GM19023 (cell line): ENCODE measurements around the gene CHAT.
A peak's percentile ranks its signal among the peaks of the same experiment; 100 is the strongest.

Source experiments
- ATAC-seq: cut with Tn5 transposase; IDR thresholded peaks from one replicate; pipeline ENCODE4 v1.9.1; 2021; ENCODE audit warnings: mild to moderate bottlenecking, moderate library complexity; ENCODE audit not compliant: unreplicated experiment

Gene CHAT

DNA sequence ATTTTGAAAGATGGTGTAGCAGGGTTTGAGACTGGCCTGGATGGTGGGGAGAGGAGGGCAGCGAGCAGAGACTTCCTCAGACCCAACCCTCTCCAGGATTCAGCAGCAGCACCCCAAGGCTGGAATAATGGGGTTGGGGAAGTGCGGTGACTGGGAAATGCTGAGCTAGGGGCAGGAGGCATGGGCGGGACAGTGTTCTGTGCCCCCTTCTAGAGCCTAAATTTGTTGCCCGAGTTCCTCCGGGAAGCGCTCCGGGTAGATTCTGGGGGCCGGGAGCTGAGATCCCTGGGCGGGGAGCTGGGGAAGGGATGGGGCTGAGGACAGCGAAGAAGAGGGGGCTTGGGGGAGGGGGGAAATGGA, at the start of gene CHAT:
Gene CHAT (plus strand): TSS at position 156 of the 360 bp plus-strand sequence. CDS start 153 bp downstream, at position 309.
- no peak for ATAC-seq

DNA sequence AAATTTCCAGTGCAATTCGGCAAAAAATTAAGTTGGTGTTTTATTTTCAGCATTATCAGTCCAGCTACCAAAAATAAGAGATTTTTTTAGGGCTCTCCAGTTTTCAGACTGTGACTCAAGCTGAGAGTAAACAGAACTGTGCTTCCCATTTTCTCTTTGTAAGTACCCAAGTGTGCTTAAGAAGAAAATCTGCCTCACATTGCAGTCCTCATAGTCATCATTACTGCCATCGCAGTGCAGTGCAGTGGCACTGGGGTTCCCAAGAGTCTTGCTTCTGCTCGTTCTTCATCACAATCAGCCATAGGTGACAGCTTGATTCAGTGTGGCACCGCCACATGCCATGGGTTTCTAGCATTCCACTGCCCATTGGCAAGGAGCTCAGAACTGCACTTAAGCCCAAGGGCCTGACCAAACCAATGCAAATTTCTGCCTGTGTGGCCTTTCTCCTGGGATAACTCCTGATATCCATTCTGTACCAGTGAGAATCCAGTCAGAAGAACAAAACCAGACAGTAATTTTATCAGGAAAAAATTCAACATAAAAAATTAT, 49.3 kb upstream of the CHAT start:
- ATAC-seq = no peak

DNA sequence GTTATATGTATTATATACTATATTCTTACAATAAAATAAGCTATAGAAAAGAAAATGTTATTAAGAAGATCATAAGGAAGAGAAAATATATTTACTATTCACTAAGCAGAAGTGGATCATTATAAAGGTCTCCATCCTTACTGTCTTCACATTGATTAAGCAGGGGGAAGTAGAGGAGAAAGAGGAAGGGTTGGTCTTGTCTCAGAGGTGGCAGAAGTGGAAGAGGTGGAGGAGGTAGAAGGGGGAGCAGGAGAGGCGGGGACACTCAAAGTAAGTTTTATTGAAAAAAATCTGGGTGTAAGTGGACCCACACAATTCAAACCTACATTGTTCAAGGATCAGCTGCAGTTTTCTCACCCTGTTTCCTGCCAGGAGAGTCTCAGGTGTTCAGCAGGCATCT, 46.0 kb upstream of the CHAT start:
- ATAC-seq = no peak

DNA sequence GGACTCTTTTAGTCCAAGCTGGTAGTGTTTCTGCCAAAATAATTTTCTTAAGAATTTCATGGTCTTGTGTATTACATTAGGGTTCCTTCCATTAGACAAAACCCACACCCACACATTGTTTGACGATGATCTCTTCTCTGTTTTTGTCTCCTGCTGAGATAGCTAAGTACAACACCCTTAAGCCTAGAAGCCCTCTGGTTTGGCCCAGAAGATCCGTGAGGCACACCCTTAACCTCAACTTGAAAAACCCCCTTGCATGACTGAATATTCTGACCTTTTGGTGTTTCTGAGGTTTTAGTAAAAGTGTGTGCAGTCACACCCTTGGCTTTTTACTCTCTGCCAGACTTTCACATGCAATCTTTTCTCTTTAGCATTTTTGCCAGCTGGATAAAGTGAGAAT, 45.6 kb upstream of the CHAT start:
- ATAC-seq = peak; percentile 67

DNA sequence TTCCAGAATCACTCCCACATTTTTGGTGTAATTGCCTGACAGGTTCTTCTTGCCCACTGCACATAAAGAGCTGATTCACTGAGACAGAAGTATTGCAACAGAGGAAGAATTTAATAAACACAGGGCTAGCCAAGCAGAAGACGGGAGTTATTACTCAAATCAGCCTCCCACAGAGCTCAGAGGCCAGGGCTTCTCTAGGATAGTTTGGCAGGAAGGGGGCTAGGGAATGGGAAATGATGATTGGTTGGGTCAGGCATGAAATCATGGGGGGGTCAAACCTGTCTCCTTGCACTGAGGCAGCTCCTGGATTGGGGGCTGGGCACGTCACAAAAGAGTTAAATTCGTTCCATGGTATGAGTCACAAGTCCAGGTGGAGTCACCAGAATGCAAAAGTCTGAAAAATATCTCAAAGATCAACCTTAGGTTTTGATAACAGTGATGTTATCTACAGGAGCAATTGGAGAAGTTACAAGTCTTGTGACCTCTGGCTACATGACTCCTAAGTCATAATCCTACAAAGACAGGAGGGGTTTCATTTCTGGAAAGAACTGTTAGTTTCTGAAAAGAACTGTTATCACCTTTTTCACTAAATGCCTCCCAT, 44.7 kb upstream of the CHAT start:
- no peak for ATAC-seq

DNA sequence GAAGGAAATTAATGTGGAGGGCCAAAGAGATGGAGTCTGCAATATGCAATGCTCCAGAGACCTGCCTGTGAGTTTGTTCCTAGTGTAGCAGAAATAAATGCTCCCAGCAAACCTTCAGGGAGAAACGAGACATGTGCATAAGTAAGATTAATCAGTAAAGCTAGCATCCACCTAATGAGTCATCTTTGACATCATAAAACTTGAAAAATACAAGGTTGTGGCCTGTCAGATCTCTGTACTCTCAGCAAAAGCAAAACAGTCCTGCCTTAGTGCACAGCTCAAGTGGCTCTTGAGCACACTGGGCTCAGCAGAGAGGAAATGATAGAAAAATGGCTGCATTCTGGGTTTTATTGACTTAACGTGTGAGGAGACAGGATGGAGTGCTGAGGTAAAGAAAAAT, 42.4 kb upstream of the CHAT start:
- ATAC-seq = no peak

DNA sequence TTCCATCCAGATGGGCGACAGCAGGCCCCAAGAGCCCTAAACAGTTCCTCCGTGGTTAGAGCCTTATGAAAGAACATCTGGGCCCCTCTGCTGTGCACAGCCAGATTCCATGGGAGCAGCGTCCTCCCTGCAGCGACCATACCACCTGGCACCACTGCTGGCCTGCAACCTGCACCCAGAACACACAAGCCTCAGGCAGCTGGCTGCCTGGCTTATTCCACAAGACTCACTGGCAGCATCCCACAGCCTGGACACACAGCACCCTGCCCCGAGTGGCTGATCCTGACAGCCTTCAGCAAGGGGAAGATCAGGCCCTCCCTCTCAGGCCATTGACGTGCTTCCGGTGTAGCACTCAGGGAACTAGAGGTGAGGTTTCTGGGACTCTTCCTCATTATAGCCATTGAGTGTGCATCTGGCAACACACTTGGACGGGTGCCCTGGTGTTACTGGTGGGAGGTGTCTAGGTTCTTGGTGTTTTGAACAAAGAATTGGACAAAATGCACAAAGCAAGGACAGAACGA, 41.2 kb upstream of the CHAT start:
- ATAC-seq = no peak

DNA sequence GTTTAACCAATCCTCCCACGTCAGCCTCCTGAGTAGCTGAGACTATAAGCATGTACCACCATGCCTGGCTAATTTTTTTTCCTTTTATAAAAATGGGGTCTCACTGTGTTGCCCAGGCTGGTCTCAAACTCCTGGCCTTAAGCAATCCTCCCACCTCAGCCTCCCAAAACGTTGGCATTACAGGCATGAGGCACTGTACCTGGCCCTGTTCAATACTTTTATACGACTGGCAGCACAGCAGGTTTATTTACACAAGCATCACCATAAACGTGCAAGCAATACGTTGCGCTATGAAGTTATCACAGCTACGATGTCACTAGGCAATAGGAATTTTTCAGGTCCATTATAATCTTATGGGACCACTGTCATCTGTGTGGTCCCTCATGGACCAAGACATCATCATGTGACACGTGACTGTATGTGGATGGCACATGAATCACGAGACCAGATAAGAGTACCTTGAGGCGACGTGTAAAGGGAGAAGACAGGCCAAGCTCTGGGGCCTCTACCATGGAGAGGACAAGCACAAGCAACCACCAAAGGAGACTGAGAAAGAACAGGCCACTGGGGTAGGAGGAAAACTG, 38.3 kb upstream of the CHAT start:
- no peak for ATAC-seq

DNA sequence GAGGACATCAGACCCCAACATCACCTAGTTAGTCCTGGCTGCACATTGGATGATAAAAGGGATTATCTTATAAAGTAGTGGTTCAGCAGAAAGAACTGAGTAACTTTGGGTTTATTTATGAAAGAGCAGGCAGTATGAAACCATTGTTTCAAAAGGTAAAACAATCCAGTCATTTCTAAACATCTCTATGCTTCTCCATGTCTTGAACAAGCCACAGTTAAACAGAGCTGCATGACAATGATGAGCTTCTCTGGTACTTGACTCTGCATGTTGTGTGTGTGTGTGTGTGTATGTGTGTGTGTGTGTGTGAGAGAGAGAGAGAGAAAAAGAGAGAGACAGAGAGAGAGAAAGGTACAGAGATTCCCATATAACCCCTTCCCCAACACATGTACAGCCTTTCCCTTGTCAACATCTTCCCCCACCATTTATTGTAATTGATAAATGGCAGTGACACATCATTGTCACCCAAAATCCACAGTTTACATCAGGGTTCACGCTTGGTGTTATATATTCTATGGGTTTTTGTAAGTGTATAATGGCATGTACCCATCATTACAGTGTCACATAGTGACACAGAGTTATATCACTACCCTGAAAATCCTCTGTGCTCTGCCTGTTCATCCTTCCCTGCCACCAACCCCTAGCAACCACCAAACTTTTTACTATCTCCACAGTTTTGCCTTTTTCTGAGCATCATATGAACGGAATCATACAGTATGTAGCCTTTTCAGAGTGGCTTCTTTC, 36.5 kb upstream of the CHAT start:
- ATAC-seq = no peak

DNA sequence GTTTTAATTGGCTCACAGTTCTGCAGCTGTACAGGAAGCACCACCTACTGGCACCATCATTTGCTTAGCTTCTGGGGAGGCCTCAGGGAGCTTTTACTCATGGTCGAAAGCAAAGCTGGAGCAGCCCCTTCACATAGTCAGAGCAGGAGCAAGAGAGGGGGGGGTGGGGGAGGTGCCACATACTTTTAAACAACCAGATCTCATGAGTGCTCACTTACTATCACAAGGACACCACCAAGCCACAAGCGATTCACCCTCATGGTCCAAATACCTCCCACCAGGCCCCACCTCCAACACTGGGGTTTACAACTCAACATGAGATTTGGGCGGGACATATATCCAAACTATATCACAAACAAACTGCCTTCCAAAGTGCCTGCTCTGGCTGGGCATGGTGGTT, 35.4 kb upstream of the CHAT start:
- no peak for ATAC-seq

DNA sequence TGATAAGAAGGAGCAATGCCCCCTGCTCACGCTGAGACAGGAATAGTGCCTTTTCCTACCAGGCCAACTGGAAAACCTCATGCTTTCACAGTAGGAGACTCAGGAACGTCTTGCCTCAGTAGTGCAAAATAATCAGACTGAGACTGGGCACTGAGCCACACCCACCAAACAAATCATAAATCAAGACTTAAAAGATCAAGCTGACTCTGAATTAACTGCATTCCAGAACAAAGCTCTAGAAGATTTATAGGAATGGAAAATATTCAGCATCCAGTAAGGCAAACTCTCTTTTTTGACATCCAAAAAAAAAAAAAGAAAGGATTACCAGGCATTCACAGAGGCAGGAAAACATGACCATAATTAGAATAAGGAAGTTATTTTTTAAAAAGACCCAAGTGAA, 34.2 kb upstream of the CHAT start:
- no peak for ATAC-seq

DNA sequence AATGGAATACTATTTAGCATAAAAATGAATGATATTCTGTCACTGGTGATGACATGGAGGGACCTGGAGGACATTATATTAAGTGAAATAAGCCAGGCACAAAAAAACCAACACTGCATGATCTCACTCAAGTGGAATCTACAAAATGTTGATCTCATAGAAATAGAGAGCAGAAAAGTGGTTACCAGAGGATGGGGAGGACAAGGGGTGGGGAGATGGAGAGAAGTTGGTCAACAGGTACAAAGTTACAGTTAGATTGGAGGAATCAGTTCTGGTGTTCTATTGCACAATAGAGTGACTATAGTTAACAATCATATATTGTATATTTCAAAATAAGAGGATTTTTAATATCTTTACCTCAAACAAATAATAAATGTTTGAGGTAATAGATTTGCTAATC, 28.4 kb upstream of the CHAT start:
- ATAC-seq = no peak

DNA sequence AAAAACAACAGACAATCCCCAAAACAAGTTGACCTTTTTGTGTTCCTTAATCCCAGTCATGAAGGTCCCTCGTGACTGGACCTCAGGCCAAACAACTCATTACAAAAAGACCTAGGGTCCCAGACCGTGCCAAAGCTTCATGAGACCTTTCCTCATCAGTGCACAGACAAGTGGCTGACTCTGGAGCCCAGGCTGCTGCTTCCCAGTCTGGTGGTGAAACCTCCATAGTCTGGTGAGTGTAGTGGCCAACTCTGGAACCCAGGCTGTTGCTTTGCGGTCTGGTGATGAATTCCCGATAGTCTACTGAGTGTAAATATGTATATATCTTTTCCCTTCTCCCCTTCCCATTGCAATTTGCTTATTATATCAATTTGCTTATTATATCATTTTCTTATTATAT, 25.9 kb upstream of the CHAT start:
- no peak for ATAC-seq

DNA sequence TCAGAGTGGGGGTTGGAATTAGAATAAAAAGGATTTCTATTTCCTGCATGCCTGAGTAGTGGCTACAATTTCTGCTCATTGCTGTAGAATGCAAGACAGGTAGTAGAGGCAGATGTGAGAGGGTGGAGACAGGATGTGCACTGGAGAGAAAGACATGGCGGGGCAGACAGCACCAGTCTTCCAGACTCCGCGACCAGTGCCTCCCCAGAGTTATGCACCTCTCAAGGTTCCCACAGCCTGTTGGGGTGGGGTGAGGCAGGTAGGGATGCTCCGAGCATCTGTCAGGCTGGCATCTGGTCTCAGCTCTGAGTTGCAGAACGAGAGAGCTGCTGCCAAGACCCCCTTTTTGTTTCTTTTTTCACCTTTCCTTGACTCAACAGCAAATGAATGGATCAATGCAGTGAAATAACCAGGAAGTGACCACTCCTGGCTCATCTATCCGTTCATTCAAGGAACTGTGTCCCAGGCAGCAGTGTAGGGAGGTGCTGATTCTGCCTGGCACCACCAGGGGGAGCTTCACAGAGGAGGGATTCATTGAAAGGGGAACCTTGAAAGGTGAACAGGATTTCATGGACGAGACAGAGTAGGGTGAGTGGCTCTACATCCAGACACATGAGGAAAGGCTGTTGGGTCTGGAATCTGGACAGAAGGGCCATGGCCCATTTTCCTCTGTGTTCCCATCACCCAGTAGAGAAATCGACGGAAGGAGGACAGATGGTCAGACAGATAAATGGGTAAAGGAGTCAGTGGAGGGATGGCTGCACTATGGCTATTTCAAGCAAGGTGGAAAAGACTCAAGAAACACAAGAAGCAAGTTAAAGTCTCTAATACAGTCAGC, 20.9 kb upstream of the CHAT start:
- ATAC-seq = peak; percentile 76

DNA sequence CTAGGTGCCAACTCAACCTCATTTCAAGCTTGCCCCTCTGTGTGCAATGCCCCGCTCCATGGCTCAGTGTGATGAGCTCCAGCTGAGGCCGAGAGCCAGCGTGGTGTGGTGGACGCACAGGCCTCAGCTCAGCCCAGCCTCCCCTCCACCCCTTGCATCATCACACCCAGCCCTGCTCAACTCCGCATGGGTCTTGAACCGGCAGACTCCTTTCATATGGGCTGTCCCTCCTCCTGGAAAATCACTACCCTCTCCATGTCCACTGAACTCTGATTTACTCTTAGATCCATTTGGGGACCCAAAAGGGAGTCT, 20.3 kb upstream of the CHAT start:
- no peak for ATAC-seq

DNA sequence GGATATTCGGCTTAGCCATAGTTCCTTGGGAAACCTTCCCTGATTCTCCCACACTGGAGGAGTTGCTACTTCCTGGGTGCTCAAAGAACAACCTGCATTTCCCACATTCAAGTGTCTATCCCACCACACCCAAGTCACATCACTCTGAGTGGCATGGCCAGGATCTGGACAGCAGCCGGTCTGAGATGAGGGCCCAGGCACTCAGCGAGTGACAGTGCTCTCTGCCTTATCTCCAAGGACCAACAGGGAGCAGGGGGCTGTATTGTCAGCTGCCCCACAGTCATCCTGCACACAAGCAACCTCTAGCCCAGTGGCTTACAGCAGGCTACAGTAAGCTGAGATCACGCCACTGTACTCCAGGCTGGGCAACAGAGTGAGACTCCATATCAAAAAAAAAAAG, 19.8 kb upstream of the CHAT start:
- ATAC-seq = no peak

DNA sequence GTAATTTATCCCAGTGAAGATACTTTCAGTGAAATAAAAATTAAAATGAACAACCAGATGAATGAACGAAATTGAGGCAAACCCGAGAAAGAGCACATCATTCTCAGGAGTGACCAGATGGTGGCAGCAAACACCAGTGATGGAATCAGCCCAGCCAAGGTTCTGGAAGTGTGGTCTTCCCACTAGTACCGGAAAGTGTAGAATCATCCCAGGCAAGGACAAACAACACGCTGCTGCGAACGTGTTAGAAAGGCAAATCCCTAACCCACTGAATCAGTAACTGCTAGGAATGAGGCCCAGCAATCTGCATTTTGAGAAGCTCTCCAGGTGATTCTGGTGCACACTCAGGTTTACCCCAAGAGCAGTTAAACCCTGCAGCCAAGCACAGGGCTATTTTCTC, 19.2 kb upstream of the CHAT start:
- ATAC-seq = no peak

DNA sequence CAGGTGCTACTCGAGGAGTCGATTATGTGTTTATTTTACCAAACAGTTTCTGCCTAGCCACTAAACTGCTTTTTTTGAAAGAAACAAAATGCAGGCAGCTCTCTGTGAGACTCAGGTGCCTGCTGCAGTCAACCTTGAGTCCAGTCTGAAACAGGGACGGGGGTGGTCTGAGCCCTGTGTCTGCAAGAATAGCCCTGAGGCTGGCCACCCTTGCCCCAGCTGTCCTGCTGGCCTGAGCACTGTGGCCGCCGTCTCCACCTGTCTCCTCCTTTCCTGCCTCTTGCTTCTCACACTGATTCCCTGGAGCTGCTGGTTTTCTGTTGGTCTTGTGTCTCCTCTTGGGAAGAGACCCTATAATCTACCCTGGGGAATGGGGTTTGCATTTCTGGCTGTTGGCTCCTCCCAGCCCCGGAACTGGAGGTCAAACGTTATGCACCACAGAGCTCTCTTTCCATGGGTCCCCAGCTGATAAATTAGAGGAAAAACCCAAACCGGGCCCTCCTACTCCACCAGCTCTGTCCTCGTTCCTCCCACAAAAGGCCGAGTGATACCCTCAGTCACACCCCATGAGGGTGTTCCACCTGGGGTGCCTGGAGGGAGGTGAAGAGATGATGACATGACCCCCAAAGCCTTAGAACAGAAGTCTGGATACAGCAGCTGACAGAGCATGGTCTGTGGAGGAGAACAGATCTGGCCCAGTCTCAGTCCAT, 18.7 kb upstream of the CHAT start:
- no peak for ATAC-seq

DNA sequence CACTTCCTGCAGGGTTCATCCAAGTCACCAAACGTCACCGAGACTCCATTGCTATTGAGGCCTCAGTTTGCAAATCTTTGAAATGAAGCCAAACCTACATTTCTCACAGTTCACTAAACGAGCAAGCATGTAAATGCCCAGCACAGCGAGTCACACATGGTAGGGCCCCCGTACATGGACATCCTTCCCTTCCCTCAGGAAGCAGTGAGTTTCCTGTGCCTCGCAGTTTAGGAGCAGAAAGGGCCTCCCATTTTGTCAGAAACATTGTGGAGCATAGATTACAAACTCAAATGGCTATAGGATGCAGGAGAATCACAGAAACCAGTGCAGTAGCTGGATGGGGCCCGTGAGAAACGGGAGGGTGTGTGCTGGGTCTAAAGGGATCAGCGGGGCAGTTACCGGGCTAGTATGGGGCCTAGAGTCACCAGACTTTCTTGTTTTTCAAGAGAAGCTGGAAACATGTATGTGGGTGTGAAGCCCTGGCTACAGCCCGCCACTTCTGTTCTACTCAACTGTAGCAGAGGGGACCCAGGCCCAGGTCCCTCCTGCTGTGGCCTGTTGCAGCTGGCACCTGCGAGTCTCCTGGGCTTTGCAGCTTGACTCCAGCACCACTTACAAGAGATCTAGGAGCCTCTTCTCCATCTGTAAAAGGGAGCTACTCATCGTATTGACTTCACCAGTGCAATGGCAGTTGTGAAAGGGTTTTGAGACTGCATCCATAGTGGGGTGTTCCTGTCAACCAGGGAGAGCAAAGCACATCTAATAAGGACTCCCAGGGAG, 17.9 kb upstream of the CHAT start:
- ATAC-seq = no peak

DNA sequence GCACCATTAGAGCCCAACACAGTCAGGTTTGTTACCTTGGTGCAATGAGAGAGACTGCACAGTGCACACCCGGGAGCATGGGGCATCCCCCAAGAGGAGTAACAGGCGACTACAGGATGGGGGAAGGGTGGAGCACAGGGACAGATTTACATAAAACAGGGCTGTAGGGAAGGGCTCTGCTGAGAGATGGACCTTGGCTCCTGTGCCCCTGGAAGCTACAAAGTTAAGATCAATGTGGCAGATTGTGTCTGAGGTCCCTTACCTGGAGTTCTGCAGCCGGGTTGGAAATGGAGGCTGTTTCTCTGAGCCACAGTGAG, 17.4 kb upstream of the CHAT start:
- no peak for ATAC-seq
